Pancreas (tissue), 10 donors: Measurements from ENCODE around the gene TRIP4. TPM values are rescaled to one million over a fixed set of nuclear protein-coding genes. Genes with fewer than 3 reads are reported as not detected.

Experiments
- ATAC-seq, 4 donors: fragments of 200-7000 bp; cut with Tn5 transposase; one replicate each; pipeline versions ENCODE4 v1.8.0 to v1.9.1; 2020; ENCODE audit warnings: mild to moderate bottlenecking in 4 of 4, moderate library complexity in 4 of 4
- DNase-seq, 6 donors: peaks; one replicate each; pipeline ENCODE4 v3.0.0-alpha.2; 2020
- FAIRE-seq: peaks from 2 replicates; lab custom pipeline; 2012; peaks lifted over from hg19 to GRCh38; lab: Jason Lieb, UNC
- H3K27ac ChIP-seq, 4 donors: fragments of 200-600 bp; sonication (generic); 1 replicate in 3 of 4; 2 replicates in 1 of 4; pipeline versions ENCODE4 v1.5.0 to v1.8.0; 2020
- H3K27me3 ChIP-seq, 4 donors: fragments of 200-600 bp; one replicate each; pipeline ENCODE4 v1.8.0; 2021
- H3K36me3 ChIP-seq, 3 donors: fragments of 200-600 bp; sonication (generic) in 1 of 3; one replicate each; pipeline versions ENCODE4 v1.5.0 to v1.8.0; 2020 to 2021
- H3K4me1 ChIP-seq, 3 donors: fragments of 200-600 bp; one replicate each; pipeline ENCODE4 v1.8.0; 2021
- H3K4me3 ChIP-seq, 4 donors: fragments of 200-600 bp; sonication (generic) in 2 of 4; one replicate each; pipeline versions ENCODE4 v1.5.0 to v1.8.0; 2020 to 2021
- H3K9me3 ChIP-seq, 4 donors: fragments of 200-600 bp; one replicate each; pipeline ENCODE4 v1.8.0; 2021
- CTCF ChIP-seq, 4 donors: fragments of 200-600 bp; sonication (generic) in 3 of 4; IDR thresholded peaks; one replicate each; pipeline versions ENCODE4 v1.5.0 to v1.8.0; 2021; ENCODE audit warnings: antibody characterized with exemption in 4 of 4
- WGBS, 2 donors: extraction: QIAGEN DNeasy Blood & Tissue Kit; methylation state at CpG; one replicate each; pipeline ENCODE4 v1.1.7; 2013; 5-methylcytosine and 5-hydroxymethylcytosine counted together
- intact Hi-C, 3 donors: fragments of 100-400 bp; cut with DNase I; formaldehyde crosslinking; loops; one replicate each; pipeline versions ENCODE4 v1.11.1 to v1.14.2; 2022
- polyA plus RNA-seq, 2 donors: library from polyadenylated mRNA; stranded (reverse); fragments of 200-250 nt; gene quantifications; one replicate each; pipeline ENCODE4 v1.2.3, GENCODE V29; 2013
- total RNA-seq, 6 donors: library from RNA; stranded (reverse); fragmentation: NEBNext Ultra II Directional in 4 of 6; extraction: Animal tissue kit (Norgen Biotek cat#: 25700) in 4 of 6; gene quantifications; one replicate each; pipeline versions ENCODE4 v1.2.1 to v1.2.4, GENCODE V29; 2021 to 2023
- donor health status: healthy with polysubstance abuse.
- donor health status: DM: no; HTN: no; CAD: no; lungs with moderate emphysema.
- donor health status: DM: no; HTN: no; CAD: no.
- donor health status: control.
- donor health status: control.
- donor health status: Bipolar disorder and iron deficiency.
- donor health status: DM: yes; HTN: yes; CAD: no.
- donor health status: DM: no; HTN: no; CAD: no.
- donor health status: DM: no; HTN: no; CAD: no.
- donor health status: DM: yes; HTN: yes; CAD: no.

The TRIP4 gene
- total and polyA plus RNA-seq, 8 donors = 9.1 to 17.5 (median 11.6) TPM

- intact Hi-C loops = loop anchor here in 2 of 3 donors (10.0 kb wide), 2 partner anchors 140 to 150 kb away; no protein-coding TSS in a partner anchor
- no peaks in the 10 kb centered on the region for H3K9me3 ChIP-seq
- peaks cover 0 to 12% (median 0%) of the 10 kb centered on the region in 3 donors for H3K4me1 ChIP-seq
- H3K36me3 ChIP-seq = no peaks in the 10 kb centered on the region
- TF ChIP-seq CTCF (IDR thresholded peaks at IDR 0.05) = no peak
- H3K27ac ChIP-seq = no peak overlapping the region
- ATAC-seq (no peak), FAIRE-seq (no peak), DNase-seq (no peak)
- 4 to 6% methylated on average over 5 of the region's 5 CpGs for WGBS, 2 donors
- peak overlapping the region; percentile 65 to 79 (median 66) for H3K4me3 ChIP-seq
- H3K27me3 ChIP-seq = no peaks in the 10 kb centered on the region
These were observed 32.8 kb upstream of the TRIP4 start for GRCh38 chr15:64354688-64355344.

DNA sequence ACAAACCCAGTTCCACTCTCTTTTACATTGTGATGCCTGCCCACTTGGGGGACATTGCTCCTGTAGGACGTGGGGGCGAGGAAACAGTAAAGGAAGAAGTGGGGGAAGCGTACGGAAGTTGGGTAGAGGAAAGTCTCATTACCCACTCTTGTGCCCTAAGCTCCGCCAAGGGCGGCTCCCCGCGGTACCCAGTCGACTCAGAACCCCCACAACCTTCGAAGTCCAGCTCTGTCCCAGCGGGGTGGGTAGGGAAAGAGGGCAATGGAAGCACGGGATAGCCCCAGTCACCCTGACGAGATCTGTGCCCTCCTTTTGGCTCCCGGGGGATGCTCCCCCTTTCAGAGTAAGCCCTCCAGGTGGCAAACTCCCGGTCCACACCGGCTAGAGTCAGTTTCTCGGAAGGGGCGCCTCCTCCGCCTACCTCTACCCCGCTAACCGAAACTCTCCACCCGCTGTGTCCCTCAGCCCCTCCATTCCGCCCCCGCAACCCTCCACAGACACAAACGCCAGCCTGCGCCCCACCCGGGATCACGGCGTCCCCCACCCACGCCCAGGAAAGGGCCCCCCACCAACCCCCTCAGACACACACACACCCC, 32.2 kb upstream of the TRIP4 start:
- peak; percentile 29 to 45 (median 34) for ATAC-seq
- WGBS, 2 donors = 0% methylated on average over 30 of the region's 30 CpGs
- no peaks in the 10 kb centered on the region for H3K36me3 ChIP-seq
- peak in 3 of 6 donors; percentile 23 to 53 (median 40) for DNase-seq
- peaks cover 0 to 12% (median 0%) of the 10 kb centered on the region in 3 donors for H3K4me1 ChIP-seq
- no peaks in the 10 kb centered on the region for H3K9me3 ChIP-seq
- no peak for FAIRE-seq
- peak overlapping the region; percentile 15 to 70 (median 49) for H3K27ac ChIP-seq
- H3K27me3 ChIP-seq = no peaks in the 10 kb centered on the region
- no peak for TF ChIP-seq CTCF (IDR thresholded peaks at IDR 0.05)
- peak overlapping the region; percentile 65 to 79 (median 66) for H3K4me3 ChIP-seq
- intact Hi-C loops = loop anchor here in 2 of 3 donors (10.0 kb wide), 2 partner anchors 141 to 151 kb away; no protein-coding TSS in a partner anchor

GRCh38 chr15:64355944-64356709, 31.5 kb upstream of the TRIP4 start, which contains the start of gene CSNK1G1:
Gene CSNK1G1, minus strand, starts transcription at chr15:64356173. Its CDS starts 55,674 bp downstream, at chr15:64300499.
- Histone ChIP-seq H3K4me3 (peak within 1 kb of the TSS; percentile 65 to 79 (median 66)), H3K36me3 (no peaks in the 10 kb centered on the region), H3K9me3 (no peaks in the 10 kb centered on the region), H3K27ac (peak within 1 kb of the TSS; percentile 15 to 70 (median 49)), H3K27me3 (no peaks in the 10 kb centered on the region), H3K4me1 (peaks cover 0 to 8% (median 0%) of the 10 kb centered on the region in 3 donors)
- intact Hi-C loops = loop anchor here in 2 of 3 donors (10.0 kb wide), 2 partner anchors 141 to 151 kb away; no protein-coding TSS in a partner anchor
- peak in 1 of 4 donors; percentile 10 for TF ChIP-seq CTCF (IDR thresholded peaks at IDR 0.05)
- peak; percentile 90 to 95 (median 94) for DNase-seq
- peak; percentile 97 to 100 (median 99) for ATAC-seq
- no peak for FAIRE-seq
- 0% methylated on average over 37 to 41 of the region's 42 CpGs for WGBS, 2 donors

GRCh38 chr15:64356710-64357040, 31.0 kb upstream of the TRIP4 start:
- peaks cover 0 to 8% (median 0%) of the 10 kb centered on the region in 3 donors for H3K4me1 ChIP-seq
- H3K27ac ChIP-seq = peak overlapping the region in 3 of 4 donors; percentile 15 to 70 (median 52)
- 26 to 28% methylated on average over 5 of the region's 5 CpGs for WGBS, 2 donors
- no peak for TF ChIP-seq CTCF (IDR thresholded peaks at IDR 0.05)
- no peaks in the 10 kb centered on the region for H3K27me3 ChIP-seq
- H3K9me3 ChIP-seq = no peaks in the 10 kb centered on the region
- peak overlapping the region in 3 of 4 donors; percentile 65 to 79 (median 67) for H3K4me3 ChIP-seq
- no peak for DNase-seq
- intact Hi-C loops = loop anchor here in 2 of 3 donors (10.0 kb wide), 2 partner anchors 142 to 152 kb away; no protein-coding TSS in a partner anchor
- H3K36me3 ChIP-seq = no peaks in the 10 kb centered on the region
- no peak for ATAC-seq
- no peak for FAIRE-seq
